ENCODE data around the gene FARS2. TPM values are rescaled to one million over a fixed set of nuclear protein-coding genes. Genes with fewer than 3 reads are reported as not detected.
"Not testable (repeated sequence)": the region's sequence is repeated elsewhere in the genome, so short reads cannot be mapped to it uniquely, and the experiment has no call there.

FARS2 gene
- total RNA-seq, 1 donor from 2014 or later, result 11.6 TPM

DNA sequence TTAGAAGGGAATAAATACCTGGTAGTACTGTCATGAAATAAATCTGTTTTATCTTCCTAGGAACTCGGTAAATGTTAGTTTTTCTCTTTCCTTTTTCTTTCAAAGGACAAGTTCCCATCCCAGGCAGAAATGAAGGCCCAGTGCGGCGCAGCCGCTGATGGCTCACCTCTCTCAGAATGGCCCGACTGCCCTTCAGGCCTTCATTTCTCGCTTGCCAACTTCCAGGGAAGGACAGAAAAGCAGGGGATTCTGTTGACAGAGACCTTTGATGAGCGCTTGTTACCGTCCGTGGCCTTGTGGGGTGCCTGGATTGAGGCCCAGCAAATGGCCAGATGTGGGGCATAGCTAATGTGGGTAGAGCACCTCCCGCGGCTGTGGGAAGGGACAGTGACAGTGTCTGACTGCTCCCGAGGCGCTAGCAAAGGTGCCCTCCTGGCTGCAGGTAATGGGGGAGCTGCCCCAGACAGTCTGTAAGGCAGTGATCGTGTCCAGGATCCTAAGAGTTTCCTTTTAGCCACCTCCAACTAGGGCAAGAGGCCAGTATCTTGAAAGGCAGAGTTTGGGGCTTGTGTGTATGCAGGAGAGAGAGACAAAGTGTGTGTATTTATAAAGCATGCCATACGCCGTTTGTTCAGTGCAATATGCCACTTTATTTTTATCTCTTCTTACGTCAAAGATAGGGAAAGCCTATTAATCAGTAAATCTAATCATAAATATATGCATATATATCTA is 391.3 kb downstream of the FARS2 start:
- DNase-seq (ENCODE audit: extremely low read depth, low read depth, low spot score), result no peak

DNA sequence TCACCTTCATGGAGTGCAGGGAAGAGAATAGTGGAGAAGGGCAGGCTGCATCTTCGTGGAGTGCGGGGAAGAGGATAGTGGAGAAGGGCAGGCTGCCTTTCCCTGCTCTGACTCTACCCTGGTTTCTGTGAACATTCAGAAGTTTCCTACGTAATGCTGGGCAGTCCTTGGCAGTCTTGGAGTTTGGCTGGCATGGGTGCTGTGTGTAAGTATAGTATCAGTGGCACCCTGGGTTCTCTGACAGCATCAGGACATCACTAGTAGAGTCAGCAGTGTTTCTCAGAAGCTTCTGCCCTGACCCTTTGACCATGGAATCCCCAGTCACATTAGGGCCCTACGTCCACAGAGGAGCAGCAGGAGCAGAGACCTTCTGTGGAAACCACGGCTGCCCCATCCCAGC is 392.5 kb downstream of the FARS2 start:
- DNase-seq (ENCODE audit: extremely low read depth, low read depth, low spot score), result no peak

DNA sequence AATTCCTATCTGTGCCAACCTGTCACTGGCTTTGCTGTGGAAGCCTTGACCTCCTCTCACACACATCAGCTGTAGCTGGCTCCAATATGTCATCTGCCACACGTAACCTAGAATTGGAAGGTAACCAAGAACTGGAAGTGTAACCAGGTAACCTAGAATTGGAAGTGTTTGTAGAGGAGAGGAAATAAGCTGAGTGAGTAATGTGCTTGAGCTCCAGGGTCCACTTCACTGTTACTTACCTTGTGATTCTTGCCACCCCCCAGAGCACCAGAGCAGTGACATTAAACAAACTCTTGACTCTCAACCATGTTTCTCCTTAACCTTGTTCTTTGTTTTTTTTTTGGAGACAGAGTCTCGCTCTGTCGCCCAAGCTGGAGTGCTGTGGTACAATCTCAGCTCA is 394.9 kb downstream of the FARS2 start:
- DNase-seq (ENCODE audit: extremely low read depth, low read depth, low spot score), result no peak

DNA sequence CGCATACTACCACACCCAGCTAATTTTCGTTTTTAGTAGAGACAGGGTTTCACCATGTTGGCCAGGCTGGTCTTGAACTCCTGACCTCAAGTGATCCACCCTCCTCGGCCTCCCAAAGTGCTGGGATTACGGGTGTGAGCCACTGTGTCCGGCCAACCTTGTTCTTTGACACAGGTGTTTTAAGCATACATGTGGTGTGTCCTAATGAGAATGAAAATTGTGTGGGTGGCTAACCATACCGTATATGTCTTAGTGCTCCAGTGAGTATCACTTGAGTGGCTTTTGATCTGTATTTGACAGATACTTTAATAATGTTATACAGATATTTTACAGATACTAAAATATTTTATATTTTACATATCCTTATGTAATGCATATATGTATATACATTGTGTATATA is 395.4 kb downstream of the FARS2 start:
- DNase-seq (ENCODE audit: extremely low read depth, low read depth, low spot score), result not testable (repeated sequence)

DNA sequence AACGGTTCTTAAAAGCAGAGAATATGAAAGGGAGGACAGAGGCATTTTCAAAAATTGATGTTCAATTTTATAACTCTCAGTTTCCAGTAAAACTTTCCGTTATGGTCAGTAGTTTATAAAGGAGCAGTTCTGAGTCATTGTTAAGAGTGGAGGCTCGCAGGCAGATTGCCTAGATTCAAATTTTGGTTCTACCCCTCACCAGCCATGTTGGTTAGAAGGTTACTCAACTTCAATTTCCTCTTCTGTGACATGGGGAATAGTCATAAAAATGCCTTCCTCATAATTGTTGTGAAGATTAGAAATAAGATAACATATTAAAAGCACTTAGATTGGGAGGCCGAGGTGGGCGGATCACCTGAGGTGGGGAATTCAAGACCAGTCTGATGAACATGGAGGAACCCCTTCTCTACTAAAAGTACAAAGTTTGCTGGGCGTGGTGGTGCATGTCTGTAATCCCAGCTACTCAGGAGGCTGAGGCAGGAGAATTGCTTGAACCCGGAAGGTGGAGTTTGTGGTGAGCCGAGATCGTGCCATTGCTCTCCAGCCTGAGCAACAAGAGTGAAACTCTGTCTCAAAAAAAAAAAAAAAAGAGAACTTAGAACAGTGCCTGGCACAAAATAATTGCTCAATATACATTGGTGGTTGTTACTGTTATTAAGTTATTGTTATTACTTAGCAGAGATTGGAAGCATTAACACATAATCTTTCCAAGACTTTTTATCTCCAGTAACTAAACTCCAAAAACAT is 396.5 kb downstream of the FARS2 start:
- no peak for DNase-seq (ENCODE audit: extremely low read depth, low read depth, low spot score)

DNA sequence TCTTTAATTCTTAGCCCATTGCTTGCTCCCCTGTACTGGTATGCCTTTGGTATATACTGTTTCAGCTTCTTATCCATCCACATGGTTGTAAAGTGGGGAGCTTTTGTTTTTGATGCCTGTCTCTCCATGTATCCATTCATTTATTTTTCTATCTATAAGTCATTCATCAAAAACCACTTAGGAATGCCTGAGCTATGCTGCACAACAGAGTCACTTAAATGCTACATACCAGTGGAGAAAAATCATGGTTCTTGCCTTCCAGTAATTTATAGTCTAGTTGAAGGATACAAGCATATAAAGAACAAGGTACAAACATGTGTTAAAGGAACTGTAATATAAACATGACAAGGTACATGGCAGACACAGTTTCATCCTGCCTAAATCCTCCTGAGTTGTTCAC is 398.2 kb downstream of the FARS2 start:
- no peak for DNase-seq (ENCODE audit: extremely low read depth, low read depth, low spot score)

DNA sequence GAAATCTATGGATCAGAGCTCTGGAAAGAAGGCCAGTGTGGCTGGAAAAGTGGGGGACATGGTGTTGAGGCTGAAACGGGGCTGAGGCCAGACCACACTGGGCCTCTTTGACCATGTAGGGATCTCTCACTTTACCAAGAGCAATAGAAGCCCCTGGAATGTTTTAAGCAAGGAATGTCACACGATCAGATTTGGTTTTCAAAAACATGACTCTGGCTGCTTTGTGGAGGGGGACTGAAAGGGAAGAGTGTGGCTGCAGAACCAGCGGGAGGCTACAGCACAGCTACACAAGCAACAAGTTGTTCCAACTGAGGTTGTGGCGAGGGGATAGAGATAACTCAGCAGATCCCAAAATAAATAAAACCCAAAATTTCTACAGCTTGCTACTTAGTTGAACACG is 399.5 kb downstream of the FARS2 start:
- DNase-seq (ENCODE audit: extremely low read depth, low read depth, low spot score), result no peak

DNA sequence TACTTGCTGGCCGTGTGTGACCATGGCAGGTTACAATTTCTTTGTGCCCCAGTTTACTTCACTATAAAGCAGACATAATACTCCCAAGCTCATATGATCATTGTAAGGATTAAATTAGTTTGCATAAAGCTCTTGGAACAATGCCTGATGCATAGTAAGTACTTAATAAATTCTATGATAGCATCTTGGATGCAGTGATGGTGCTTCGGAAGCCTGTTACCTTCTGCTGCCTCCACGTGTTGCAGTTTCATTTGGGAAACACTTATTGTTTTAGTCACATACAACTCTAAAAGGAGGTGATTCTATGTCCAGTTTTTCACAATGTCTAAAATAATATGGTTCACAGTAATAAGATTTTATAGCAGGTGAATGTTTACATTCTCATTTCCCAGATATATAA is 401.5 kb downstream of the FARS2 start:
- DNase-seq (ENCODE audit: extremely low read depth, low read depth, low spot score), result no peak

DNA sequence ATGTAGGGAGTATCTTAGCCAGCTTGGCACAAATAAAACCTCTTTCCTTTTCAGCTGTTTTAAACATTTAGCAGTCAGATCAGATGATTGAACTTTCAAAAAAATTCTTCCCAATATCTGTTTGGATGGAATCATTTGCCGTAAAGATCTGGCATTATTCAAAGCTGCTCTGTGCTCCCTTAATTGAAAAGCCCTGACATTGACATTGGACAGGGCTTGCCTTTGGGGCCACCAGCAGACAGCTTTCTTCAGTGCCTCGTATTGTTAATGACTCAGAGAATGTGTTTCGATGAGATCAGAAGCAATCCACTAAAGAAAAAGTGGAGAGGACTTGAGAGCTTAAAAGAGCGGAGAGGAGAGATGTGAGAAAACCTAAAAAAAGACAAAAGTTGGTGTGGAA is 401.9 kb downstream of the FARS2 start:
- no peak for DNase-seq (ENCODE audit: extremely low read depth, low read depth, low spot score)

DNA sequence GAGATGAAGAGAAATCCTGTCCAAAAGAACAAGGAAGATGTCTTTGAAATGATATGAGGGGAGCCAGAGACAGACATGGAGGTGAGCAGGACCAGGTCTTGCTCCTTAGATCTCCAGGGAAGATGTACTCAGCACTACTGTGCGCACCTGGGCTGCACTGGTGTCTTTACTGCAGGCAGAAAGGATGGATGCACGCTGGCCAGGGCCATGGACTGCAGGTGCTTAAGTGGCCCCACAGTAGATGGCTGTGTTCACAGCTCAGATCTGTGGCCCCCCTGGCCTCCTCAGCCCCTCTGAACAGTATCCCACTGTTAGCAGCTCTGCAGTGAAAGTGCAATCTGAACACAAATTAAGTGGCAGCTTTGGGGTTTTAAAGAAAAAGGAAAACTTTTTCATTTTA is 402.4 kb downstream of the FARS2 start:
- no peak for DNase-seq (ENCODE audit: extremely low read depth, low read depth, low spot score)

DNA sequence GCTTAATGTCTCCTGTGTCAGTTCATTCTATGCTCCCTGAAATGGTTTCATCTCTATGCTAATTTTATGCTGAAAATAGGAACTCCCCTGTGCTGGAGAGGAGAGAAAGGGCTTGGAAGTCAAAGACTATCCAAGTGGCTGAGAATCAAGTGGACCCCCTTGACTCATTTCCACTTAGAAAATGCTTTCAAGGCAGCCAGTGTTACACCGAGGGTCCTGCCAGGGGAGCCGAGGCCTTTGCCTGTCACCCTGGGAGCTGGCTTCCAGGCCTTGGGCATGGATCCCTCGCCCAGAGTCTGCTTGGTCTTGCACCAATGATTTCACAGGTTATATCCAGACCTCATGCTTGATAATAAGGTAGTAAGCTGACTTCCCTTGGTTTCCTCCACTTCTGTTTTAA is 402.8 kb downstream of the FARS2 start:
- DNase-seq (ENCODE audit: extremely low read depth, low read depth, low spot score), result no peak

DNA sequence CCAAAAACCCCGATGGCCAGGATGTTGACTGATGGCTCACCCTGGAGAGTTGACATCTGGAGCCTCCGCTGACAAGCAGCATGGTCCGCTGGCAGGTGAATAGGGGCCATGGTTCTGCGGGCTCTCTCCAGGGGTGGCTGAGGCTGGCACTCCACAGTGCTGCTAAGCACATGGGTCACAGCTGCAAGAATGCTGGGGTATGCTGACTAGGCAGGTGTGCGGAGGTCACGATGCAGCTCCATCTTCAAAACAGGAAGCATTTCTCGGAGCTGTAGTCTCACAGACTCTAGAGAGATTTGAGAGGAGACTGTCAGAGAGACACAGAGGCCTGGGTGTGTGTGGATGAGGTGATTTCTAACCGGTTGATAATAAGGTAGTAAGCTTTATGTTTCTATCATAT is 403.9 kb downstream of the FARS2 start:
- DNase-seq (ENCODE audit: extremely low read depth, low read depth, low spot score), result no peak

DNA sequence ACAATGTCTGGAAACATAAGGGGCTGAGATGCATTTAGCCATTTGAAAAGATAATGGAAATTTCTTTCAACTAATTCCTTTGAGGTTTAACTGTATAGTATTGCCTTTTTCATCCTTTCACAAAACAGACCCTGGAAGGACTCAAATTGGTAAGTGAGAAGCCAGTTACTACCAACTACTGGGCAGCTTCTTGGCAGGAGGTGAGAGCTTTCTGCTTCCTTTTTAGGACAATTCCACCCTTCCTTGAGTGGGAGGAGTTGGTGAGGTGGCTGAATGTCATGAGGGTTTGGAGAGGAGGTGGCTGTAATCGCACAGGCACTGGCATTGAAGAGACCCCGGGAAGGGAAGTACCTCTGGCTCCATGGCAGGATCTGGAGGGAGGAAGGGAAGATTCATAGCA is 404.4 kb downstream of the FARS2 start:
- DNase-seq (ENCODE audit: extremely low read depth, low read depth, low spot score), result no peak

DNA sequence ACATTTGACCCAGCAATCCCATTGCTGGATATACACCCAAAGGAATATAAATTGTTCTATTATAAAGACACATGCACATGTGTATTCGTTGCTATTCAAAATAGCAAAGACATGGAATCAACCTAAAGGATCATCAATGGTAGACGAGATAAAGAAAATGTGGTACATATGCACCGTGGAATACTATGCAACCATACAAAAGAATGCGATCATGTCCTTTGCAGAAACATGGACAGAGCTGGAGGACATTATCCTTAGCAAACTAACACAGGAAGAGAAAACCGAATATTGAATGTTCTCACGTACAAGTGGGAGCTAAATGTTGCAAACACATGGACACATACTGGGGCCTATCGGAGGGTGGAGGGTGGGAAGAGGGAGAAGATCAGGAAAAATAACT is 405.4 kb downstream of the FARS2 start:
- no peak for DNase-seq (ENCODE audit: extremely low read depth, low read depth, low spot score)

DNA sequence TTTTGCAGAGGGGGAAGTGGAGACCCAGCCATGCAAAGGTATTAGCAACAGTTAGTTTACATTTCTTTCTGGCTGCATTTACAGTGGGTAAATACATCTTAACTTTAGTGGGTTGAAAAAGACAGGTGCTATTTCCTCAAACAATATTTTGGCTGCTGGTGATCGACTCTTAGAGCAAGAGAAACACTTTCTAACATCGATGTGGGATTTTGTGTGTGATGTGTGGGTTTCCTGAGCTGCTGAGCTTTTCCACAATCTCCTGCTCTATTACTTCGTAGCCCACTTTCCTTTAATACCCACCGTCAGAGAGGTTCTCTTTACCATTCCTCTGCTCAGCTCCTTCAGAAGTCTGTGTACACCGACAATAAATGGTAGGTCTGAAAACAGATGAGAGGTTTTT is 406.4 kb downstream of the FARS2 start:
- DNase-seq (ENCODE audit: extremely low read depth, low read depth, low spot score), result no peak

DNA sequence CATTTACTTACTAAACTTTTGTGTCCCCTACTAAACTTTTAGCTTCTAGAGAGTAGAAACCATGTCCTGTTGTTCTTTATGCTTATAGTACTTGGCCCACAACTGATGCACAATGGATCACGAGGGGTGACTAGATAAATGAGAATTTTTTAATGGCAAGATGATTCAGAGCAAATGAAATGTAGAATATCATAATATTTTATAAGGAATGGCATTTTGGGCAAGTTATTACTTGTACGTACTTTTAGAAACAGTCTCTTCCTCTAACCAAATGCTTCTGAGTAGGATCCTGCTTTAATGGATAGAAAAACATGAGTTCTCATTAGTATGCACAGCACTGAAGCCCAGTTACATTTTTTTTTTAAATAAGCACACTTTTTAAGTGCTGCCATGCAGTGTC is 409.1 kb downstream of the FARS2 start:
- no peak for DNase-seq (ENCODE audit: extremely low read depth, low read depth, low spot score)

DNA sequence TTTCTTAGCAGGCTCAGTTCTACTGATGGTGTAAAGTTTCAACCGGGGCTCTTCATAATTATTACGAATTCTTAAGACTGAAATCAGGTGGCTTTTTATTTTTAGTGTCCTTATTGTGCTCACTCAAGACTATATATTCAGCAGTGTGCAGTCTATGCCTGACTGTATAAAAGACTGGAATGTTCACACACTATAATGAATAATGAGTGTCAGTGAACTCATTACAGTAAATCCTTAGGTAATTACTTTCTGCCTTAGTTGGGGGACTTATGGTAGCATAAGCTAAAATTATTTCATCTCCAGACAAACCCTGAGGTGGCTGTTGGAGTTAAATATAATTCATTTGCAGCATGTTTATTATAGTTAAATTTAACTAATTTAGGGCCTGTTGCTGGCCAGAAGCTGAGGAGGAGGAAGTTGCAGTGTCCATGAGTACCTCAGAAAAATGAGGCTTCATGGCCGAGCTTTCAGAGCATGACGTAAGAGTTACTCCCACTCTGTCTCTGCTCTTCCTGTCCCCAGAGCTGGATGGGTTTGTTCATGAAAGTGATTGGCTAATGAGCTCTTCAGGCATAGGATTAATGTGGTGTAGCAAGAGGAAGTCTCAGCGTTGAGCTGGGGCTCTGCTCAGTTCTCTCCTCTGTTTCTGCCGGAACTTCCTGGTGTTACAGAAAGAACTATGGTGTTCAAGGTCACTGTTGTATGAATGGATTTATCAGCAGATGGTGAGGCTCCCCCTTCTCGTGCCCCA is 409.7 kb downstream of the FARS2 start:
- DNase-seq (ENCODE audit: extremely low read depth, low read depth, low spot score), result no peak

DNA sequence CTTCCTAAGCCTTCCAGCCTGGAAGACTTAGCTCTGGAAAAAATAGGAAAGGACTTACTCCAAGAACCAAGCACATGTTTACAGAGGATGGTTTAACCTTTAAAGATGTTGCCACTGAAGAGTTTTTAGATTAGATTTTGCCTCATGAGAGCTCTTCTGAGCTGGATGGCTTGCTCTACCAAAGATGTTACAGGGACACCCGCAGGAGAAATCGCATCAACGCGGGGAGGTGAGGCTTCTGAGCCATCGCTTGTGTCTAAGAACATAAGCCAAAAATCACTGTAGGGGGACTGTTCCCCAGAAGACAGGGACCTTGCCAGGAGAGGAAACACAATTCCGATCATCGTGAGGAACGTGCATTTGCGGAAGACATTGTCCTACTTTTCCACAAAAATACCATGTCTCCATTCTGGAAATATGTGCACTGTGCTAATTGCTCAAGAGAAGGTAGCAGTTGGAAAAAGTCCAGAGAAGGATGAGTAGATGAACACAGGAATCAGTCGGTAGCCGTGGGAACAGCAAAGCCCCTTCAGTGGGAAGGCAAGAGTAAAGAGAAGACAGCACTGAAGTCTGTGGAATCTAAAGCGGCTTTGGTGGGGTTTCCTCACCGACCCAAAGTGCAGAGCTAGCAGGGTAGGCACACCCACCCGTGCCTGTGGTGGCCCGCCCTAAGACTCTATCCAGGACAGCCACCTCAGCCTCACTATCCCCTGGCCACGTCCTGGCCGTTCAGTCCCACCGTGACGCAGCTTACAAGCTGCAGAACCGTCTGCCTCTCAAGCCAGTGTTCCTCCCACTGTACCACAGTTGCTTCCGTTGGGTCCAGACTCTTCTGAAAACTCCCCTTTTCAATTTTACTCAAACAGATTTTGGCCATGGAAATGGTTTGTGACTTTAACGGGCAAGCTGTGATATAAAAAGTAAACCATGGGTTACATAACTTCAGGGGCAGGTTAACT is 410.6 kb downstream of the FARS2 start:
- no peak for DNase-seq (ENCODE audit: extremely low read depth, low read depth, low spot score)

DNA sequence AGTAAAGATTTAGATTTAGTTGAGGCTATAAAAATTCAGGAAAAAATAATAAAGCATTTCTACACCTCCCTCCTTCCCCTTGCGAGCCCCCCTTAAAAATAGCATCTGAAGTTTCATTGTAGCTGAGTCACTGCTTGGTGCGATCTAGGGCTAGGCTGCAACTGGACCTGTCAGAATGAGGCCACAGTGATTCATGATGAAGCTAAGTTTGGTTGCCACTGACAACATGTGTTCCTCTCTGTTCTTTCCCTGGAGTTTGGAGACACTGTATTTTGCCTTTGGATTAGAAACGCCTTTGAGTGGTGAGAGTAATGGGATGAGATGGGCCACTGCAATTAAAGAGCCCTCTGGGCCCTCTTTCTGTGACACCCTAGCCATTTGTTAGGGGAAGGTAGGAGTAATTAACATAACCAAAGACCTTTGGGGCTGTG is 411.3 kb downstream of the FARS2 start:
- DNase-seq (ENCODE audit: extremely low read depth, low read depth, low spot score), result no peak

DNA sequence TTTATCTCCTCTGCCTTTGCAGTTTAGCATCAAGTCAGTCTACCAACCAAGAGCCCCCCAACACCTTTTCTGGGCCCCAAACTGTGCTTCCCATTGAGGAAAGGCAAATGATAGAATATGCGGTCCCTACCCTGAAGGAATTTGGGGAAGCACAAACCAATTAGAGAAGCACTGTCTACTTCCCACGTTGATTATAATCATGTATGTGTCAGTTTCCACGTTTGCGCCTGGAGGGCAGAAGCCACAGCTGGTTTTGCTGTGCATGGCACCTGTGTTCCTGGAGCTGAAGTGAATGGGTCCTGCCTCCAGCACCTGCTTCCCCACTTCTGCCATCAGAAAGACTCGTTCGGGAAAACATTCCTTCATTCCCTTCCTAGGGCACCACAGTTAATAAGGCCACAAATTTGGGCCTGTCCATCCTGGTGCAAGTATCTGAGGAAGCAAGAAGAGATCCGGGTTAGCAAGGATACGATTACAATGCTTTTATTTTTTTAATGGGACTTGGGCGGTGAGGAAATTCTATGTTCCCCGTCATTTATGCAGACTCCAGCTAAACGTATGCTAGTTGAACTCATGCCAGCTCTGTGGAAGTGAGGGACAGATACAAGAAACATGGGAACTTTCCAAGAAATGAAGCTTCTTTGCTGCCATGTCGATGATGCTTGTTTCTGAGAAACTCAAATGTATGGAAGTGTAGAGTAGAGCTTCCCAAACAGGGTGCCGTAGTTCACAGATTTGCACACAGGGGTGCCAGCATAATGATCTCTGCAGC is 411.9 kb downstream of the FARS2 start:
- no peak for DNase-seq (ENCODE audit: extremely low read depth, low read depth, low spot score)
